Right lobe of liver (tissue), 6 donors: ENCODE data around the gene COCH. TPM values are rescaled to one million over a fixed set of nuclear protein-coding genes. Genes with fewer than 3 reads are reported as not detected.

Source experiments
- ATAC-seq, 4 donors: fragments of 200-7000 bp; cut with Tn5 transposase; one replicate each; pipeline ENCODE4 v1.9.1; 2020; ENCODE audit warnings: mild to moderate bottlenecking in 4 of 4, moderate library complexity in 4 of 4
- DNase-seq, 3 donors: peaks; one replicate each; pipeline ENCODE4 v3.0.0-alpha.2; 2020
- H3K27ac ChIP-seq, 3 donors: fragments of 200-600 bp; one replicate each; pipeline ENCODE4 v1.8.0; 2022
- H3K27me3 ChIP-seq, 2 donors: fragments of 200-600 bp; one replicate each; pipeline ENCODE4 v1.8.0; 2022
- H3K36me3 ChIP-seq, 4 donors: fragments of 200-600 bp; sonication (generic) in 1 of 4; one replicate each; pipeline versions ENCODE4 v1.5.1 to v1.8.0; 2017 to 2022; ENCODE audit warnings: control low read depth in 1 of 4
- H3K4me1 ChIP-seq, 4 donors: fragments of 200-600 bp; sonication (generic) in 1 of 4; one replicate each; pipeline versions ENCODE4 v1.5.1 to v1.8.0; 2017 to 2022; ENCODE audit warnings: control low read depth in 1 of 4
- H3K4me3 ChIP-seq, 3 donors: fragments of 200-600 bp; one replicate each; pipeline ENCODE4 v1.8.0; 2022
- H3K9me3 ChIP-seq, 4 donors: fragments of 200-600 bp; sonication (generic) in 1 of 4; one replicate each; pipeline versions ENCODE4 v1.5.1 to v1.8.0; 2017 to 2022; ENCODE audit warnings: control low read depth in 1 of 4
- POLR2A ChIP-seq: fragments of 450-650 bp; IDR thresholded peaks from one replicate; pipeline ENCODE4 v1.6.1; 2017; ENCODE audit warnings: antibody characterized with exemption, mild to moderate bottlenecking
- WGBS: methylation state at CpG from one replicate; pipeline ENCODE4 v1.1.6; 2018; ENCODE audit warnings: low coverage, low lambda C conversion rate; ENCODE audit not compliant: insufficient coverage; ENCODE audit errors: missing lambda C conversion rate; 5-methylcytosine and 5-hydroxymethylcytosine counted together
- intact Hi-C, 2 donors: fragments of 100-400 bp; cut with DNase I; formaldehyde crosslinking; loops; one replicate each; pipeline versions ENCODE4 v1.11.2 to v1.14.1; 2022
- total RNA-seq, 6 experiments: library from RNA; depleted of rRNA in 2 of 6; stranded (reverse); fragments of >200 nt in 2 of 6; fragmentation: NEBNext Ultra II Directional in 3 of 6; extraction: Animal tissue kit (Norgen Biotek cat#: 25700) in 3 of 6; gene quantifications; one replicate each; pipeline versions ENCODE4 v1.1.0 to v1.2.4, GENCODE V29; 2016 to 2023
- TF ChIP-seq, protein P1 (sequence below), 4 donors: fragments of 200-600 bp in 3 of 4; fragments of 450-650 bp in 1 of 4; IDR thresholded peaks; one replicate each; pipeline versions ENCODE4 v1.5.1 to v1.8.0; 2016 to 2022; ENCODE audit warnings: antibody characterized with exemption in 4 of 4, mild to moderate bottlenecking in 2 of 4
- donor health status: DM: no; HTN: yes; CAD: no.
- donor health status: DM: no; HTN: no; CAD: no.
- donor health status: DM: no; HTN: no; CAD: no.
- donor health status: DM: no; HTN: yes; CAD: no.
- donor health status: DM: no; HTN: yes; CAD: no.

The COCH gene
- total RNA-seq, 6 experiments from 2014 or later = 0.14 to 2.9 (median 0.60) TPM; not detected in 1

- no peaks in the 10 kb centered on the region for H3K9me3 ChIP-seq
- no peak for ATAC-seq
- no peak overlapping the region for H3K4me3 ChIP-seq
- 54% methylated on average over 9 of the region's 9 CpGs for WGBS
- H3K36me3 ChIP-seq = no peaks in the 10 kb centered on the region
- H3K27ac ChIP-seq = no peak overlapping the region
- peaks cover 0 to 18% (median 5%) of the 10 kb centered on the region in 4 donors for H3K4me1 ChIP-seq
- TF ChIP-seq, protein P1, sequence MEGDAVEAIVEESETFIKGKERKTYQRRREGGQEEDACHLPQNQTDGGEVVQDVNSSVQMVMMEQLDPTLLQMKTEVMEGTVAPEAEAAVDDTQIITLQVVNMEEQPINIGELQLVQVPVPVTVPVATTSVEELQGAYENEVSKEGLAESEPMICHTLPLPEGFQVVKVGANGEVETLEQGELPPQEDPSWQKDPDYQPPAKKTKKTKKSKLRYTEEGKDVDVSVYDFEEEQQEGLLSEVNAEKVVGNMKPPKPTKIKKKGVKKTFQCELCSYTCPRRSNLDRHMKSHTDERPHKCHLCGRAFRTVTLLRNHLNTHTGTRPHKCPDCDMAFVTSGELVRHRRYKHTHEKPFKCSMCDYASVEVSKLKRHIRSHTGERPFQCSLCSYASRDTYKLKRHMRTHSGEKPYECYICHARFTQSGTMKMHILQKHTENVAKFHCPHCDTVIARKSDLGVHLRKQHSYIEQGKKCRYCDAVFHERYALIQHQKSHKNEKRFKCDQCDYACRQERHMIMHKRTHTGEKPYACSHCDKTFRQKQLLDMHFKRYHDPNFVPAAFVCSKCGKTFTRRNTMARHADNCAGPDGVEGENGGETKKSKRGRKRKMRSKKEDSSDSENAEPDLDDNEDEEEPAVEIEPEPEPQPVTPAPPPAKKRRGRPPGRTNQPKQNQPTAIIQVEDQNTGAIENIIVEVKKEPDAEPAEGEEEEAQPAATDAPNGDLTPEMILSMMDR (IDR thresholded peaks at IDR 0.05) = no peak
- TF ChIP-seq POLR2A = no peak
- intact Hi-C loops = no loop called here
- no peak for DNase-seq
- H3K27me3 ChIP-seq = peaks cover 0 to 9% of the 10 kb centered on the region in 2 donors
Observed at GRCh38 chr14:30875788-30876053, 1.4 kb downstream of the COCH start.

- WGBS = 67% methylated on average over 4 of the region's 4 CpGs
- TF ChIP-seq, protein P1 (IDR thresholded peaks at IDR 0.05) = no peak
- no peak for TF ChIP-seq POLR2A
- intact Hi-C loops = no loop called here
- Histone ChIP-seq H3K4me1 (peaks cover 0 to 18% (median 5%) of the 10 kb centered on the region in 4 donors), H3K4me3 (no peak overlapping the region), H3K27me3 (peaks cover 0 to 9% of the 10 kb centered on the region in 2 donors), H3K27ac (no peak overlapping the region), H3K36me3 (no peaks in the 10 kb centered on the region), H3K9me3 (no peaks in the 10 kb centered on the region)
- DNase-seq (no peak), ATAC-seq (no peak)
Observed at GRCh38 chr14:30876692-30877091, 2.3 kb downstream of the COCH start.

DNA sequence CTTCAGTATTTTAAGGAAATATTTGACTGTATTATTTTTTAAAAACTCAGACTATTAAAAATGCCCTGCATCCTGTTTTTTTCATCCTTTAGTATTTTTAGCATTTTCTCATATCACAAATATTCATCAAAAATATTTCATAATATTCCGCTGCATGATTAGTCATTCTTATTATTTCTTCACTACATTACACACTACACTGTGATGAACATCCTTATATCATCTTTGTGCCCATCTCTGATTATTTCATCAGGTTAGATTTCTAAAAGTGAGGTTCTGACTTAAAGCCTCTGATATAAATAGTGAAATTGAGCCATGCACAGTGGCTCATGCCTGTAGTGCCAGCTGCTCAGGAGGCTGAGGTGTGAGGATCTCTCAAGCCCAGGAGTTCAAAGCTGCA lies 8.1 kb downstream of the COCH start:
- ATAC-seq (no peak), DNase-seq (no peak)
- Histone ChIP-seq H3K4me1 (no peaks in the 10 kb centered on the region), H3K36me3 (no peaks in the 10 kb centered on the region), H3K27me3 (no peaks in the 10 kb centered on the region), H3K27ac (no peak overlapping the region), H3K4me3 (no peak overlapping the region), H3K9me3 (no peaks in the 10 kb centered on the region)
- intact Hi-C loops = no loop called here
- 36% methylated on average over 1 of the region's 1 CpG for WGBS
- TF ChIP-seq, protein P1 (IDR thresholded peaks at IDR 0.05) = no peak
- TF ChIP-seq POLR2A = no peak

- Histone ChIP-seq H3K27ac (no peak overlapping the region), H3K4me3 (no peak overlapping the region), H3K4me1 (no peaks in the 10 kb centered on the region), H3K9me3 (no peaks in the 10 kb centered on the region), H3K36me3 (no peaks in the 10 kb centered on the region), H3K27me3 (no peaks in the 10 kb centered on the region)
- DNase-seq = no peak
- no peak for TF ChIP-seq POLR2A
- TF ChIP-seq, protein P1 (IDR thresholded peaks at IDR 0.05) = no peak
- no peak for ATAC-seq
- intact Hi-C loops = no loop called here
- WGBS = 87% methylated on average over 6 of the region's 6 CpGs
Observed at GRCh38 chr14:30883508-30884294, 9.3 kb downstream of the COCH start.
